Myocyte (in vitro differentiated cells): ENCODE measurements around the gene MGAT5B. TPM values are rescaled to one million over a fixed set of nuclear protein-coding genes. Genes with fewer than 3 reads are reported as not detected.
"Not testable (repeated sequence)": the region's sequence is repeated elsewhere in the genome, so short reads cannot be mapped to it uniquely, and the experiment has no call there.

Source experiments
- DNase-seq: peaks from one replicate; pipeline ENCODE4 v3.0.0-alpha.2; 2012; ENCODE audit warnings: low read depth
- total RNA-seq: library from RNA; depleted of rRNA; stranded (reverse); fragments of >200 nt; gene quantifications from 2 replicates; pipeline ENCODE4 v1.2.3, GENCODE V29; 2014

MGAT5B gene
- total RNA-seq, 1 donor from 2014 or later, result 0.11 TPM

DNA sequence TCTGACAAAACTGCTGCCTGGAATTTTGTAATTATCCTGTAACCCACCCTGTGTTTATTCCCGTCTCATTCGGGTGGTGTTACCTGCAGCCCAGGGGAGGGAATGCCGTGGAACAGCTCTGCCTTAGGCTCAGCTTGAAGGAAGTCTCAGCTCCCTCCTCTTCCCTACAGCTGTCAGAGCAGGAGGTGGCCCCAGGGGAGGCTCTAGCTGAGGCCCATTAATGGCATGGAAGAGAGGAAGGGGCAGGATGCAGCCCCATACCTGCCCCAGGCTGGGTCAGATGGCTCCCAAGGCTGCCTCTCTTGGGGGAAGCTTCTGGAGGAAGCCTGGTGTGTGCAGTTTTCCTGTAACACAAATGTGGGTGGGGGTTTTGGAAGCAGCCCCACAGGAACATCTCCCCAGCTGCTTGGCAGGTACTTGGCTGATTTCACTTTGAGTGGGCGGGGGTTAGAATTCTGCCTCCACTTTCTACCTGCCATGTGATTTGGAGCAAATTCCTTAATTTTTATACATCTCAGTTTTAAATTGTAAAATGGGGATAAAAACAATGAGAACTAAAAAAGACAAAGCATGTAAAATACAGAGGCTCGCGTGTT, 103.9 kb downstream of the MGAT5B start:
- DNase-seq, result no peak

DNA sequence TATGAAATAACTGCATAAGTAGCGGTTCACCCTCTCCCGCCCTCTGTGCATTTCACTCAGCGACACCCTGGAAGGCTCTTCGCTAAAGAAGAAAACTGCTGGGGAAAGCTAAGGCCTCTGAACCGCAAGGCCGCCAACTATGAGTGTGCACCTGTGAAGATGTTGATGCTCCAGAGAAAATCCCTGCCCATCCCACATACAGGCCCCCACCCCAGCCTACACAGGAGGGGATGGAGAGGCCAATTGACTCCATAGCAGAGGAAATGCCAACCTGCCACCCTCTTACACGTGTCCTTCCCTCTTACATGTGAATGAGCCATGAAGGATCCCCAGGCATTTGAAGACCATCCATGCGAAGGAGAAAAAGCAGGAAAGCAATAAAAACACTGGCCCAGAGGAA, 104.8 kb downstream of the MGAT5B start:
- DNase-seq, result no peak

DNA sequence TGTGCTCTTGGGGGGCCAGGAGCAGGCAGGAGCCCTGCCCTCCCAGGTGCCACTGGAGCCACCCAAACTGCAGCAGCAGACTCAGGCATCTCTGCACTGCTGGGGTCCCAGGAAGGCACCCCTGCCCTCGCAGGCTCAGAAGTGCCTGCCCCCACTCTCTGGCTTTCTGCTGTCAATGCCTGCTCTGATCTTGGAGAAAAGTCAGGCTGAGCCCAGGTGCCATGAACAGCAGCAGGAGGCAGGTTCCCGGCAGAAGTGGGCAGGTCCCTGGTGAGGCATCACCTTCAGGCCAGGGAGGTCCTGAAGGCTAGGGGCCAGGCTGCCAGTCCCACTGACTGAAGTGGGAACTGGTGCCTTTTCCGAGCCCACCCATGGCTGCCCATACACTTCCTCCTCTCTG, 106.5 kb downstream of the MGAT5B start:
- no peak for DNase-seq

DNA sequence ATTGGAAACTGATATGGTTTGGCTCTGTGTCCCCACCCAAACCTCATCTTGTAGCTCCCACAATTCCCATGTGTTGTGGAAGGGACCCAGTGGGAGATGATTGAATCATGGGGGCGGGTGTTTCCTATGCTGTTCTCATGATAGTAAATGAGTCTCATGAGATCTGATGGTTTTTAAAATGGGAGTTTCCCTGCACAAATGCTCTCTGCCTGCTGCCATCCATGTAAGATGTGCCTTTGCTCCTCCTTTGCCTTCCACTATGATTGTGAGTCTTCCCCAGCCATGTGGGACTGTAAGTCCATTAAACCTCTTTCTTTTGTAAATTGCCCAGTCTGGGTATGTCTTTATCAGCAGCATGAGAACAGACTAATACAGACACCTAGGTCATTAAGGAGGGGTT, 109.8 kb downstream of the MGAT5B start:
- DNase-seq, result not testable (repeated sequence)

DNA sequence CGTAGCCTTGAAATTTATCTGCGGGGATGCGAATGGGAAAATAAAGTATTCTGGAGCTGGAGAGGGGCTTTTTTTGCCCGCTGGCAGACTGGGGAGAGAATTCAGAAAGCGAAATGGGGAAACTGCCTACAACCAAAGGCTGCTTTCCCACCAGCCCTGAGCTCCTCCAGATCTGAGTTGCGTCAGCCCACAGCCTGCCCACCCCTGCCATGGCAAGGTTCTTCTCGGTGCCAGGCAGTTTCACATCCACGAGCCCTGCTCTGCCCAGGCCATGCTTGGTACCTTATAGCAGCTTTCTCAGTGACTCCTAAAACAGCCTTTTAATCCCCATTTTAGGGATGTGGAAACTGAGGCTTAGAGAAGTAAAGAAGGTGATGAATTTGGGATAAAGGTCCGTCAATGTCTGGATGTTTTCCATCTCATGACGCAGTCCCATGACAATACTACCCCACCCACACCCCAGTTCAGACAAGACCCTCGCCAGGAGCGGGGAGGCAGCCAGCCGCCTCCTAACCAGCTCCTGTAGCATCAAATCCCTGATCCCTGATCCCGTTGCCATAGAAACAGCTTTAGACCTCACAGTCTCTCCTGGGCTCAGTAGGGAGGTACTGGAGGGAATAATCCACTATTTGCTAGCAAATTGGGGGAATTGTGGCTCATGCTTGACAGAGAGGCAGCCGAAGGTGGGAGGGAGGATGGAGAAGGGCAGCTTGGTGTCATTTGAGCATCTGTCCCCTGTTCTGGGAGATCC, 113.5 kb downstream of the MGAT5B start:
- DNase-seq, result no peak

DNA sequence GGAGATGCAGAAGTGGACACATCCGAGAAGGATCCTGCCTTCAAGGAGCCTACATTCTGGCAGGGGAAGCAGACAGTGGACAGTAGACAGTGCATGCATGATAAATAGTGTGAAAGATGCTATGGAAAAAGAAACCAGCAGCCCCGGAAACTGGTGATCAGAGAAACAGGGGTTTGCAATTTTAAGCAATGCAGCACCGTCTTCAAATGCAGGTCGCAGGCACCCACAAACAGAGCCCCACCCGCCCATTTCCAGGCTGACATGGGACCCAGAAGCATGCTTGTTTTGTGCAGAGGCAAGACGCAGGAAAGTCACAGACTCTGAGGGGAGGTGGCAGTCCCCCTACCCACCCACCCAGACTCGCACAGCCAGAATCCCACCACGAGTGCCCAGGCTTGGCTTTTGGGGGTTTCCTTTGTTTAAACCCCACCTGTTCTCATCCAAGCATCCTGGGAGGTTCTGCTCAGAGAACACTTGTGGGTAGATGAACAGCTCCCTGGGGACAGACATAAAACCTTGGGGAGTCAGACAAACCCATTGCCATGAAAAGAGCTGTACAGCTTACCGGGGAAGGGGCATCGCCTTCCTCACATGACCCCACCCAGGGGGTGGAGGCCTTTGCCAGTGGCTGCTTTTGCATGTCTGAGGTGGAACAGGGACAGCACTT, 114.3 kb downstream of the MGAT5B start:
- DNase-seq, result no peak

DNA sequence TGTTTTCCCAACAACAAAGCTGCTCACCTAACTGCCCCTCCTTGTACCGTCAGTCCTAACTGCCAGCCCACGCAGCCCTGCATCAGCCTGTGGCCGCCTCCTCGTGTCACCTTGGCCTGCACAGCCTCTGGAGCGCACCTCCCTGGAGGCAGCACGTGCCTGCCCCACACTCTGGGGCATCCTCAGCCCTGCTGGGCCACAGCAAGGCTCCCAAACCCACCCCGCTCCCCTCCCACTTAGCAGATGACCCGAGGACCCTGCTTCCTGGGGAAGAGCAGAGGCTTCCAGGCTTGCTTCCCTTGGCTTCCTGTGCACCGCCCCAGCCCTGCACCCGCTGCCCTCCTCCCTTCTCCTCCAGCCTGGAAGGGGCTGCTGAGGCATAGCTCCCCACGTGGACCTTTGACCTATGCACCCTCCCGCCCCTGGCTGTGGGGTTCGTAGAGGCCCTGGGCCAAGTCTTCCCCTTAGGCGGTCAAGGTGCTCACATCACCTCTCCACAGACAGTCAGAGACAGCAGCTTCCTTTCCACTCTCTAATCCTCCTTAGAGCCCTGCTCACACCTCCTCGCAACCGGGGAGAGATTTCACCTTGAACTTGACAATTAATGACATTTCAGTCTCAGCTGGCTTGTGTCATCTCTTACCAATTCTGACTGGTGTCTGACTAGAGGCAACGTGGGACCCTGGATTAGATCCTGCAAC, 115.0 kb downstream of the MGAT5B start:
- DNase-seq, result no peak

DNA sequence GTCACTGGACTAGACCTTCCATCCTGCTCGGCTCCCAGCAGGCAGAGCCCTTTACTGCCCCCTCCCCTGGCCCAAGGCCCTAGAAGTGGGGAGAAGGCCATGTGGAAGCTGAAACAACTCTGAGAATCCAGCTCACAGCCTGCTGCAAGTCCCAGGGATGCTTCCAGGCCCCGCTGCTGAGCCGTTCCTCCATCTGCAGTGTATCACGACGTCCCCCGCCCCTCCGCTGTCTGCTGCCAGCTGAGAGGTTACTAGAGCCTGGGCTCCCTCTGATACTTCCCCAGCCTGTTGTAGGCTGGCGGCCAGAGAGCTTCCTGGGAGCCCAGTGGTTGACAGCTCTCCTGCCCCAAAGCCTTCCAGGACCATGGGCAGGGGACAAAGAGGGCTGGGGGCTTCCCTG, 118.2 kb downstream of the MGAT5B start:
- no peak for DNase-seq

DNA sequence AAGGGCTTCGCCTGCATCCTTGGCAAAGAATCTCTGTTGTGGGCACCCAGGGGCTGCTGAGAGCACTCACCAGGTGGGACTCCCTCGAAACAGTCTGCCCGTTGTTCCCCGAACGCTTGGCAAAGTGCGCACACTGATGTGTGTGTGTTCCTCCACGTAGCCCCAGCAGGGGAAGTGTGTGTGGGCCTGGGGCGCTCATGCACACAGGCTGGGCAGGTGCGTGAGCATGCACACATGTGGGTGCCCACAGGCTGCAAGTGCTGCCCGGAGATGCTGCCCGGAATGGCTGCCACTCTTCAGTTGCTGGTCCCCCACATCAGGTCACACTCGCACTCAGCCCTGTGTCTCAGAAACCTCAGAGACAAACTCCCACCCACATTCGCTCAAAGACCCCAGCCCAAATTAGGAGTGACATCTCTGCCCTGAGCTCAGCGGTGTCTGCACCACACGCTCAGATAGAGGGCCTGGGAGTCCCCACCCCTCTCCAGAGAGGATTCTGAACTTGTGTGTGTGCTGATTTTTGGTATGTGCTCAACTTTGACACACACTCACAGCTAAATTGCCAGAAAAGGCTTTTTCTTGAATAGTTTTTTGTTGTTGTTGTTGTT, 119.4 kb downstream of the MGAT5B start:
- DNase-seq, result no peak

DNA sequence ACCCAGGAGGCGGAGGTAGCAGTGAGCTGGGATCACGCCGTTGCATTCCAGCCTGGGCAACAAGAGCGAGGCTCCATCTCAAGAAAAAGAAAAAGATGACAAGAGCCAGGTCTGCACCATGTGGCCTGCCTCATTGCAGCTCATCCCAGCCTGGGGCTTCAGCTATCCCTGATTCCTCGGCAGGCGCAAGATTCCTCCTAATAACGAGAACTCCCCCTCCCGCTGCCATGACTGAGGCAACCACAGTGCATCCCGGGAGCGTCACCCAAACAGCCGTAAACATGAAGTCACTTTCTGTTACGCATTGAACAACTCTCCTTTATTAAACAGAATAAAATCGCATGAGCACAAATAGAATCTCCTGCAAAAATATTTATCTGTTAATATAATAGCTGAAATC, 120.6 kb downstream of the MGAT5B start:
- no peak for DNase-seq

DNA sequence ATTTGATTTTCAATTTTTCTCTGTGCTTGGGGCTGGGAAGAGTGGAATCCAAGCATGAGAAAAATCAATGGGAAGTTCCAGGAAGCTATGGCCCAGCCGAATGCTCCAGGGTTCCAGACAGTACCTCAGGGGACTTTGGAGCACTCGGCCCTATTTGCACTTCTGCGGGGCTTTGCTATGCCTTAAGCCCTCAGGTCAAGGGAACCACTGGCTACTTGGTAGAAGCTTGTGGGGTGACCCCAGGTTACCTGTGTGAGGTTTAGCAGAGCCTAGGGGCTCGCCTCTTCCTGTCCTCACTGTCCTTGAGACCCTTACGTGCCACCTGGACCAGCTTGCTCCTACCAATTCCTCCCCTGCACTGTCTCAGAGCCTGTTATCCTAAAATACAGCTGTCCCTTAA, 121.3 kb downstream of the MGAT5B start:
- DNase-seq, result no peak

DNA sequence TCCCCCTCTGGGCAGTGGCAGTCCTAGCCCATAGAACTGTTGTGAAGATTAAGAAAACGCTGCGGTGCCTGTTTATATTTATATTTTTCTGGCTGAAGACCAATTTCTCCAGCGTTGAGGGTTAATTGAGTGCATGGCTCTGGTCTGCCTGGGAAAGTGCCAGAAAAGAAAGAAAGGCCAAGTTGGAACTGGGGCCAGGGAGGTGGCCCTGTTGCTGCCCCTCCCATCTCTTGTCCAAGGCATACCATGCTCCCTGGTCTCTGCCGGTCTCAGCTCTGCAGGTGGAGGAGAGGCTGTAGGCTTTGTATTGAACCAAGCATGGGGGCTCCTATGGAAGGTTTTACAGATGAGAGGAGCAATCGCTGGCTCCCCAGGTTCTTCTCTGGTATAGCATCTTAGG, 124.7 kb downstream of the MGAT5B start:
- DNase-seq, result no peak

DNA sequence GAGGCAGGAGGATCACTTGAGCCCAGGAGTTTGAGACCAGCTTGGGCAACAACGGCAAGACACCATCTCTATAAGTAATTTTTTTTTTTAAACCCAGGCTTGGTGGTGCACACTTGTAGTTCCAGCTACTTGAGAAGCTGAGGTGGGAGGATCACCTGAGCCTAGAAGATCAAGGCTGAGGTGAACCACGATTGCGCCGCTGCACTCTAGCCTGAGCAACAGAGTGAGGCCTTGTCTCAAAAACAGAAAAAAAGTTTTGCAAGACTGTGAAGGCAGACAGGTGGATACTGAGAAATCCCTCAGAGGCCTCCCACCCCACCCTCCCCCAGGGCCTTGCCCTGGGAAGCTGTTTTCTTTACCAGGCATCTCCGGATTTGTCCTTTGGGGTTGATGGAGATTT, 125.4 kb downstream of the MGAT5B start:
- DNase-seq, result no peak

DNA sequence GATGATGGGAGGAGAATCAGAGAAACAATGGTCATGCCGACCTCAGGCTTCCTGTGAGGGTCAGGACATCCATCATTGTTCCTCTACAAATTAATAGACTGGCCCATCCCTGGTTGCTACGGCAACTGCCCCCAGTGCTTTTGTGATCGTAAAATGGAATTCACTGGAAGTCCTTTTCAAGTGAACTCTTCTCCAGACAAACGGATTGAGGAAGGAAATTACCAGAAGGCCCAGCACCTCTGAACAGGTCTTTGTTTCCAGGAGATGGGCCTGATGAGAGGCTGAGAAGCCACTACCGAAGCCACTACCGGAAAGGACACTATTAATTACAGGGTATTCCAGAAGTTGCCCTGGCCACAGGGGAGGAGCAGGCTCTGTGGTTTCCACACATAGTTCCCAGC, 126.0 kb downstream of the MGAT5B start:
- no peak for DNase-seq

DNA sequence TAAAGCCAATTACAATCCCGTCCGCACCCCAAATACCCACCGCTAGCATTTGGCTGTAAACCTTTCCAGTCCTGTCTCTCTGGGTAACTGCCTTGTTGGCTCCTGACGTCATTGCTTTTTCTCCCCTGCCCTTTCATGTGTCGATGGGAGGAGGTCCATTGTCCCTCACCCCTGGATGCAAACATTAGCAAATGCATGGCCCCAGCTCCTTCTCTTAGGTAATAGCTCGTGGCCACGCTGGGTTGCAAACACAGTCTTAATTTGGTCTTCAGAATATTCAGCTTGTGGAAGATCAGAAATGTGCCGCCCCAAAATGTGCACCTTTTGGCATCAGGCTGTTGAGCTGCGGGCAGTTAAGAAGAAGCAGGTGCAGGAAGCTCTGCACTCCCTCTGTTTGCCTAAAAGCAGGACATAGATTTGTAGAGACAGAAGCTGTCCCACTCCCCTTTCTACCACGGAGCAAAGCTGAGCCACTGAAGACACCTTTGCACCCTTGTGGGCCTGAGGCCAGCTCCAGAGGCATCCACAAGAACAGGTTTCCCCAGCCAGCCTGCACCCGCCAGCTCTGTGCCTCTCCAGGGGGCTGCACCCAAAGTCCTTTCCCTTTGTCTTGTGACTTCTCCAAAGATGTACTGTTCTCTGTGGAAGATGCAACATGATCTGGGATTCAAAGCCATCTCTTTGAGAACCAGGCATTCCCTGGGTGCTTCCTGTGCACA, 127.3 kb downstream of the MGAT5B start:
- DNase-seq, result no peak

DNA sequence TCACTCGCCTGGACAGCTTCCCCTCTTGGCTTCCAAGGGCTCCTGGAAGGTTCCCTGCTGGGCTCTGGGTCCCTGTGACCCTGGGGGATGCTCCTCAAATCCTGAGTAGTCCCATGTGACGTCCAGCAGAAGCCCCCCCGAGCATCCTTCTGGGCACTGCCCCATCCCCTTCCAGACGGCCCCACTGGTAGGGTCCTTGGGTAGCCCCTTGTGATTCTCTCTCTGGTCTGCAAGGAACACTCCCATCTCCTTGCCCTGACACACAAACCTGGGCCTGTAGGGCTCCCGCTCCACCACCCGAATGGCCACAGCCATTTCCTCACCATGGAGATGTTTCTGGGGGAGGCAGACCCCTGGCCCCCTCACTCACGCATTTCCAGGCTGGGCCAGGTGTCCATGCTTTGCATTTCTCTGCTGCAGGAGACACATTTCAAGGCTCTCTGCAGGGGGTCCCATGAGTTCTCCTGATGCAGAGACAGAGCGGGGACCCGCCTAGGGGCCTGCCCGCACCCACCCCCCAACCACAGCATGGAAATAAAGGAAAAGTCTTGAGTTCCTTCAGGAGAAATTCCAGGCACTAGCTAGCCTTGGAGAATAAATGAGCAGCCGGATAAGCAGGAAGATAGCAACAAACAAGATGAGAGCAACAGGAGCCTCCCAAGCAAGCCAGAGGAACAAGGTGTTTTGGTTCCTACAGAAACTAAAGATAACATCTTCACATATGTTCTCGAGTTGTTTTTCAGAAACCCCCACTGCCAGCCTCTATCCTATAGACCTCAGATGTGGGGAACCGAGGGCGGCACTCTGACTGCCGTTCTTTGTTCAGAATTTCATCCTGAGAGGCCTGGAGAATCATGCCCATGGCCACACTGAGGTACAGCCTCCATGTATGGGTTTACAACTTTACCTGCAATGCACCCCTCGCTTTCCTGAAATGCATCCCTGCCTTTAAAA, 128.8 kb downstream of the MGAT5B start:
- no peak for DNase-seq

DNA sequence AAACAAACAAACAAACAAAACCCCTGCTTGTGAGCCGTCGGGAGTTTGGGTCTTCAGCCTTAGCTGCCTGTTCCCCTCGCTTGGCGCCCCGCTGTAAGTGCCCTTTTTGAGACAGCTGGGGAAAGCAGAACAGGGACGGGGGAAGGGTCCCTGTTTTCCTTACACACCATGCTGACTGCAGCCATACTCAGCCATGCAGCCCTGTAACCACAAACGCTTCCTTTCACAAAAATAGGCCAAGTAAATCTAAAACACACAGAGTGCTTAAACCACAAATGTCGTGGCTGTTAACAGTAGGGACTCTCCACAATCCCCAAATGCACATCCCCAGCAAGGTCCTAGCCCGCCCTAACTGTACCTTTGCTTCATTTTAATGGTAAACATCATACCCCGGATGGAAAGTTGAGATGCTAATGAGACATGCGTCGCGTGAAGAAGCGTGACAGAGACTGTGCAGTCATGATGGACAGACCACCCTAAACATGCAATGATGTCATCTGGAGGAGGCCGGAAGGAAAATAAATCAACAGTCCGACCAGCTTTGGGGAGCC, 129.9 kb downstream of the MGAT5B start:
- DNase-seq, result no peak

DNA sequence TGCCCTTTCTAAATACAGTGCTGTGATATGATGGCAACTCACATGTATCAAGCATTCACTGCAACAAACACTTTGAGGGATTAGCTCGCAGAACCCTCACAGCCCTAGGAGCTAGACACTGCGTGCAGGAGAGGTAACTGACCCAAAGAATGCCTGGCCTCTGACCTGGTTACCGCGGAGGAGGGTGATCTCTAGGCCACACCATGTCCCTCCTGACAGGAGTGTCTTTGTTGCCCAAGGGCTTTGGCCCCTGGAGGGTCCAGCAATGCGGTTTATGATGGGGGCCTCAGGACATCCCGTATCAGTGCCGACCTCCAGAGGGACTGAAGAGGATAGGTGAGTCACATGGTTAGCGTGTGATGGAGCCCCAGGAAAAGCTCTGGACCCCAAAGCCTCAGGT, 130.6 kb downstream of the MGAT5B start:
- DNase-seq, result no peak
